Measurements from ENCODE around the gene RNF167.
A peak's percentile ranks its signal among the peaks of the same experiment; 100 is the strongest.

Gene RNF167

GRCh38 chr17:4939796-4940554, at the start of gene RNF167, which contains the start of gene SLC25A11:
TSS of gene RNF167 (plus strand) at chr17:4940268. CDS start at chr17:4940910, 642 bp downstream.
TSS of gene SLC25A11 (minus strand) at chr17:4940046. CDS start at chr17:4939910, 136 bp downstream.
- peak; percentile 98 for DNase-seq

- DNase-seq = no peak
Measured at GRCh38 chr17:4891411-4892410, 48.4 kb upstream of the RNF167 start.

- no peak for DNase-seq
Measured at GRCh38 chr17:4892499-4893221, 47.4 kb upstream of the RNF167 start.

- DNase-seq = no peak
Measured at GRCh38 chr17:4893272-4893671, 46.8 kb upstream of the RNF167 start.

GRCh38 chr17:4893721-4894560, 46.1 kb upstream of the RNF167 start:
- DNase-seq = no peak

GRCh38 chr17:4895121-4895520, 44.9 kb upstream of the RNF167 start:
- DNase-seq = no peak

- DNase-seq = no peak
Measured at GRCh38 chr17:4895657-4896331, 44.3 kb upstream of the RNF167 start.

GRCh38 chr17:4896332-4897197, 43.5 kb upstream of the RNF167 start:
- DNase-seq = no peak

- DNase-seq = no peak
Measured at GRCh38 chr17:4897198-4897687, 42.8 kb upstream of the RNF167 start.

- no peak for DNase-seq
Measured at GRCh38 chr17:4897785-4898184, 42.3 kb upstream of the RNF167 start.

GRCh38 chr17:4898351-4898750, 41.7 kb upstream of the RNF167 start:
- no peak for DNase-seq

GRCh38 chr17:4898927-4899326, 41.1 kb upstream of the RNF167 start:
- no peak for DNase-seq

GRCh38 chr17:4899341-4900230, 40.5 kb upstream of the RNF167 start, which contains the start of gene C17orf107:
TSS of gene C17orf107 (plus strand) at chr17:4899536. CDS start at chr17:4899763, 227 bp downstream.
- no peak for DNase-seq

- no peak for DNase-seq
Measured at GRCh38 chr17:4900231-4901107, 39.6 kb upstream of the RNF167 start.

GRCh38 chr17:4901108-4901647, 38.9 kb upstream of the RNF167 start:
- no peak for DNase-seq

- no peak for DNase-seq
Measured at GRCh38 chr17:4901648-4902344, 38.3 kb upstream of the RNF167 start.

- no peak for DNase-seq
Measured at GRCh38 chr17:4902540-4902939, 37.5 kb upstream of the RNF167 start.
